Neural progenitor cell (in vitro differentiated cells): Measurements from ENCODE around the gene EFCAB8. TPM values are rescaled to one million over a fixed set of nuclear protein-coding genes. Genes with fewer than 3 reads are reported as not detected.

Experiments used
- DNase-seq: peaks from one replicate; pipeline ENCODE4 v3.0.0-alpha.2; 2016; ENCODE audit warnings: low spot score
- H2AFZ ChIP-seq: fragments of 200-600 bp; sonication (generic); replicated peaks from 2 replicates; pipeline ENCODE4 v1.6.1; 2016; ENCODE audit warnings: antibody characterized with exemption
- H3F3A ChIP-seq: fragments of 200-600 bp; sonication (generic); 2 replicates; pipeline ENCODE4 v1.6.1; 2016; ENCODE audit warnings: antibody characterized with exemption, low read depth
- H3K27ac ChIP-seq: fragments of 200-600 bp; sonication (generic); 2 replicates; pipeline ENCODE4 v1.5.1; 2016; ENCODE audit warnings: mild to moderate bottlenecking
- H3K27me3 ChIP-seq: fragments of 200-600 bp; sonication (generic); 2 replicates; pipeline ENCODE4 v1.6.1; 2016; ENCODE audit warnings: mild to moderate bottlenecking, moderate library complexity
- H3K36me3 ChIP-seq: fragments of 200-600 bp; sonication (generic); 2 replicates; pipeline ENCODE4 v1.5.1; 2016
- H3K4me1 ChIP-seq: fragments of 200-600 bp; sonication (generic); 2 replicates; pipeline ENCODE4 v1.6.1; 2016; ENCODE audit warnings: mixed run types
- H3K4me2 ChIP-seq: fragments of 200-600 bp; sonication (generic); 2 replicates; pipeline ENCODE4 v1.6.1; 2016
- H3K4me3 ChIP-seq: fragments of 200-600 bp; sonication (generic); 2 replicates; pipeline ENCODE4 v1.5.1; 2016
- H3K79me2 ChIP-seq: fragments of 200-600 bp; sonication (generic); 2 replicates; pipeline ENCODE4 v1.6.1; 2016; ENCODE audit warnings: low read depth
- H3K9ac ChIP-seq: fragments of 200-600 bp; sonication (generic); 2 replicates; pipeline ENCODE4 v1.6.1; 2016
- H3K9me3 ChIP-seq: fragments of 200-600 bp; sonication (generic); 2 replicates; pipeline ENCODE4 v1.5.1; 2016; ENCODE audit warnings: low read depth
- H4K20me1 ChIP-seq: fragments of 200-600 bp; sonication (generic); 2 replicates; pipeline ENCODE4 v1.6.1; 2016; ENCODE audit warnings: low read depth
- H3K27ac Mint-ChIP-seq: 3 replicates; pipeline ENCODE4 v1.8.0; 2021; ENCODE audit warnings: mixed read lengths
- H3K27me3 Mint-ChIP-seq: 2 replicates; pipeline ENCODE4 v1.8.0; 2022; ENCODE audit warnings: low read depth, mild to moderate bottlenecking, inconsistent platforms, moderate library complexity, mixed read lengths; ENCODE audit not compliant: insufficient read depth
- H3K36me3 Mint-ChIP-seq: 3 replicates; pipeline ENCODE4 v1.8.0; 2021; ENCODE audit warnings: mixed read lengths
- H3K4me1 Mint-ChIP-seq: 3 replicates; pipeline ENCODE4 v1.8.0; 2021; ENCODE audit warnings: mixed read lengths
- H3K4me3 Mint-ChIP-seq: 3 replicates; pipeline ENCODE4 v1.8.0; 2021; ENCODE audit warnings: mild to moderate bottlenecking, moderate library complexity, mixed read lengths
- H3K9me3 Mint-ChIP-seq: 3 replicates; pipeline ENCODE4 v1.8.0; 2020; ENCODE audit warnings: mixed read lengths
- EZH2 ChIP-seq: fragments of 200-600 bp; sonication (generic); IDR thresholded peaks from 2 replicates; pipeline ENCODE4 v1.6.1; 2017; ENCODE audit warnings: antibody characterized with exemption, mild to moderate bottlenecking, moderate library complexity
- EZH2phosphoT487 ChIP-seq: fragments of 200-600 bp; sonication (generic); IDR thresholded peaks from 2 replicates; pipeline ENCODE4 v1.6.1; 2017; ENCODE audit warnings: antibody characterized with exemption
- total RNA-seq: library from RNA; depleted of rRNA; stranded (reverse); fragments of >200 nt; gene quantifications from 2 replicates; pipeline ENCODE4 v1.2.3, GENCODE V29; 2015; ENCODE audit warnings: low replicate concordance
- TF ChIP-seq, protein P1 (sequence below): fragments of 200-600 bp; sonication (generic); IDR thresholded peaks from 2 replicates; pipeline ENCODE4 v1.5.1; 2017; ENCODE audit warnings: antibody characterized with exemption, mild to moderate bottlenecking

The EFCAB8 gene
- total RNA-seq, 1 donor from 2014 or later = not detected

DNA sequence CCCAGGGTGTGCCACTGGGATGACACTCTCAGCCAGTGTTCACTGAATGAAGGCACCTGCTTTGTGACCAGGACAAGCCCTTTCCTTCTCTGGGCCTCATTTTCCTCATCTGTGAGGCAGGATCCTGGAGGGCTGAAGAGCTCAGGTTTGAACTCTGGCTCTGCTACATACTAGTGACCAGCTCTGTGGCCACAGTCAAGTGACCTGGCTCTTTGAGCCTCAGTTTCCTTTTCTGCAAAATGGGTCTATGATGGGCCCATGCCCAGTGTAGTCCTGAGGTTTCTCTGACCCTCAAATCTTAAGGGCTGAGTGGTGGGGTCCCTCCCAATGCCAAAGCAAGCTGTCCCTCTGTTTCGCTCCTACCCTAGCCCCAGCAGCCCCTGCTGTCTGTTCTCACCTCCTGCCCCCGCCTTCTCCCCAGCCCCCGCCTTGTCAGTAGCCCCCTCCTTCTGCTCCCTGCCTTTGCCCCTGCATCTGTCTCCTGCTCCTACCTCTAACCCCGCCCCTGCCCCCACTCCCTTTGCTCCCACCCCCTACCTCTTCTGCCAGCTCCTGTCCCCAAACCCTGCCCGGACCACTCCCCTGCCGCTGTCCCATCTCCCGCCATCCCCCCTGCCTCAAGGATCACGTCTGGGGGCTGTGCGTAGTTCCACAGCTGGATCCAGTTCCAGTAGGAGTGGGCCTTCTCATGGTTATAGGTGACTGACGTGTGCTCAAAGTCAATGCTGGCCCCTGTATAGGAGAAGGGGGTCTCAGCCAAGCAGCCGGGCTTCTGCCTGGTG is 128.5 kb downstream of the EFCAB8 start:
- Histone ChIP-seq H3F3A (no peaks in the 10 kb centered on the region), H3K27ac (no peak overlapping the region), H3K9me3 (no peaks in the 10 kb centered on the region), H2AFZ (no peak overlapping the region), H3K4me2 (no peak overlapping the region), H3K9ac (no peak overlapping the region), H3K79me2 (no peaks in the 10 kb centered on the region), H4K20me1 (no peaks in the 10 kb centered on the region), H3K4me3 (no peak overlapping the region), H3K4me1 (no peaks in the 10 kb centered on the region), H3K36me3 (no peaks in the 10 kb centered on the region), H3K27me3 (no peaks in the 10 kb centered on the region)
- H3K27me3 Mint-ChIP-seq = peaks cover 13% of the 10 kb centered on the region
- peaks cover 3% of the 10 kb centered on the region for H3K4me1 Mint-ChIP-seq
- no peaks in the 10 kb centered on the region for H3K9me3 Mint-ChIP-seq
- TF ChIP-seq, protein P1, sequence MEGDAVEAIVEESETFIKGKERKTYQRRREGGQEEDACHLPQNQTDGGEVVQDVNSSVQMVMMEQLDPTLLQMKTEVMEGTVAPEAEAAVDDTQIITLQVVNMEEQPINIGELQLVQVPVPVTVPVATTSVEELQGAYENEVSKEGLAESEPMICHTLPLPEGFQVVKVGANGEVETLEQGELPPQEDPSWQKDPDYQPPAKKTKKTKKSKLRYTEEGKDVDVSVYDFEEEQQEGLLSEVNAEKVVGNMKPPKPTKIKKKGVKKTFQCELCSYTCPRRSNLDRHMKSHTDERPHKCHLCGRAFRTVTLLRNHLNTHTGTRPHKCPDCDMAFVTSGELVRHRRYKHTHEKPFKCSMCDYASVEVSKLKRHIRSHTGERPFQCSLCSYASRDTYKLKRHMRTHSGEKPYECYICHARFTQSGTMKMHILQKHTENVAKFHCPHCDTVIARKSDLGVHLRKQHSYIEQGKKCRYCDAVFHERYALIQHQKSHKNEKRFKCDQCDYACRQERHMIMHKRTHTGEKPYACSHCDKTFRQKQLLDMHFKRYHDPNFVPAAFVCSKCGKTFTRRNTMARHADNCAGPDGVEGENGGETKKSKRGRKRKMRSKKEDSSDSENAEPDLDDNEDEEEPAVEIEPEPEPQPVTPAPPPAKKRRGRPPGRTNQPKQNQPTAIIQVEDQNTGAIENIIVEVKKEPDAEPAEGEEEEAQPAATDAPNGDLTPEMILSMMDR = no peak
- no peak for TF ChIP-seq EZH2
- no peak for TF ChIP-seq EZH2phosphoT487
- no peak for DNase-seq
- no peaks in the 10 kb centered on the region for H3K36me3 Mint-ChIP-seq
- no peak overlapping the region for H3K27ac Mint-ChIP-seq
- H3K4me3 Mint-ChIP-seq = no peak overlapping the region

DNA sequence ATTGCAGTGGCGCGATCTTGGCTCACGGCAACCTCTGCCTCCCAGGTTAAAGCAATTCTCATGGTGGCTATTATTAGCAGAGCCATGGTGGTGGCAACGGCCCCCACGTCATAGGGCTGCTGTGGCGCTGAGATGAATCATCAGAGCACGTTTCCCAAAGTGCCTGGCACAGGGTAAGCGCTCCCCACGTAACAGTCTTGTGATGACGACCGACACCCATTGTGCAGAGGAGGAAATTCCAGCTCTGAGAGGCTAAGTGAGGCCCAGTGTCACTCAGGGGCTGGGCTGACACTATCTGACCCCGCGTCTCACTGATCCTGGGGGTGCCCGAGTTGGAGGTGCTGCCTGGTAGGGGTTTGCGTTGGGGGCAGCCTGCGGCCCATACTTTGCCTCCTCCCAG is 129.3 kb downstream of the EFCAB8 start:
- no peaks in the 10 kb centered on the region for H4K20me1 ChIP-seq
- TF ChIP-seq EZH2 (no peak), EZH2phosphoT487 (no peak)
- TF ChIP-seq, protein P1 = no peak
- H3K4me1 ChIP-seq = no peaks in the 10 kb centered on the region
- Mint-ChIP-seq H3K27ac (no peak overlapping the region), H3K4me1 (peaks cover 3% of the 10 kb centered on the region), H3K27me3 (peaks cover 13% of the 10 kb centered on the region), H3K9me3 (no peaks in the 10 kb centered on the region), H3K4me3 (no peak overlapping the region), H3K36me3 (no peaks in the 10 kb centered on the region)
- H3K36me3 ChIP-seq = no peaks in the 10 kb centered on the region
- no peak for DNase-seq
- H3K9ac ChIP-seq = no peak overlapping the region
- no peak overlapping the region for H3K27ac ChIP-seq
- no peak overlapping the region for H2AFZ ChIP-seq
- no peaks in the 10 kb centered on the region for H3K27me3 ChIP-seq
- H3K9me3 ChIP-seq = no peaks in the 10 kb centered on the region
- H3K4me3 ChIP-seq = no peak overlapping the region
- no peak overlapping the region for H3K4me2 ChIP-seq
- H3F3A ChIP-seq = no peaks in the 10 kb centered on the region
- H3K79me2 ChIP-seq = no peaks in the 10 kb centered on the region

DNA sequence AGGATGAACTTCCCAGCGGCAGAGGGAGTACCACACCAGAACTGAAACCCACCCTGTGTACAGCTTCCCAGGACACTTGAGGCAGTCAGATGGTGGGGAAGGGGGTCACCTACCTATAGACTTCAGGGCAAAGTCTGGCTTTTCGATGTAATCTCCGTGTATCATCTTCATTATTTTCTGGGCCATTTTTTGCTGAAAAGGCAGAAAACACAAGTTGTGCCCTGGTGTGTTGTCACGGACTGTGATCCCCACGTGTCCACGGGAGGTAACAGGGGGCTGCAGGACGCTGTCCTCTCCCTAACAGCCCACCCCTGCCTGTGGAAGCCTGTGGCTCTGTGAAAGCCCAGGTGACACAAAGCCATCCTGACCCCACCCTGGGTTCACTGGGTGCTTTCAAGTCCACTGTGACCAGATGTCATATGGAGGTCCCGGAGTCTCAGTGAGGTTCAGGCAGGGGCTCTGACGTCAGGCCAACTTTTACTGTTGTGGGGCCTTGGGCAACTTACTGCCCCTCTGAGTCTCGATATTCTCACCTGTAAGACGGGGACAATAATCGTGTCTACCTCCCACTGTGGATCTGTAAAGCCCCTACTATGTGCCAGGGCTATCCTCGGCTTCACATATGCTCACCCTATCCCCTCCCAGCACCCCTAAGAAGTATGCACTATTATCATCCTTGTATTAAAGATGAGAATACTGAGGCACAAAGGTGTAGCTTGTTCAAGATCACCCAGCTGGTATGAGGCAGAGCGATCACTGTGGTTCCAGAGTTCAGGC is 131.0 kb downstream of the EFCAB8 start:
- H3K36me3 ChIP-seq = no peaks in the 10 kb centered on the region
- Mint-ChIP-seq H3K36me3 (no peaks in the 10 kb centered on the region), H3K9me3 (peaks cover 2% of the 10 kb centered on the region), H3K27me3 (peaks cover 8% of the 10 kb centered on the region), H3K4me1 (peaks cover 3% of the 10 kb centered on the region), H3K4me3 (no peak overlapping the region), H3K27ac (no peak overlapping the region)
- H3K4me2 ChIP-seq = no peak overlapping the region
- H2AFZ ChIP-seq = no peak overlapping the region
- no peaks in the 10 kb centered on the region for H3K9me3 ChIP-seq
- TF ChIP-seq EZH2phosphoT487 = no peak
- no peak overlapping the region for H3K9ac ChIP-seq
- no peaks in the 10 kb centered on the region for H4K20me1 ChIP-seq
- H3K27ac ChIP-seq = no peak overlapping the region
- H3K79me2 ChIP-seq = no peaks in the 10 kb centered on the region
- H3F3A ChIP-seq = no peaks in the 10 kb centered on the region
- H3K4me3 ChIP-seq = no peak overlapping the region
- H3K27me3 ChIP-seq = no peaks in the 10 kb centered on the region
- no peaks in the 10 kb centered on the region for H3K4me1 ChIP-seq
- DNase-seq = no peak

DNA sequence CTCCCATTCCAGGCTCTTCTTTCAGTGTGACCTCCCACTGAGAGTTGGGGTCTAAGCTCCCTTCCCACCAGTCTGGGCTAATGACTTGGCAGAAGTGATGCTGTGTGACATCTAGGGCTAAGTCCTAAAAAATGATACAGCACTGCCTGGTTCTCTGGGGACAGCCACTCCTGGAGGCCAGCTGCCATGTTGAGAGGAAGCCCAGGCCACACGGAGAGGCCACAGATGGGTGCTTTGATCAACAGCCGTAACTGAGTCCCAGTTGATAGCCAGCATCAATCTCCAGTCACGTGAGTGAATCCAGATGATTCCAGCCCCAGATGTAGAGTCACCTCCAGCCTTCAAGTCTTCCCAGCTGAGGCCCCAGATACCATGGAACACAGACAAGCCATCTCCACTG is 131.7 kb downstream of the EFCAB8 start:
- H3K4me3 ChIP-seq = no peak overlapping the region
- no peak overlapping the region for H3K27ac ChIP-seq
- H3K9ac ChIP-seq = no peak overlapping the region
- no peaks in the 10 kb centered on the region for H3K79me2 ChIP-seq
- H3K9me3 Mint-ChIP-seq = peaks cover 7% of the 10 kb centered on the region
- H3K36me3 ChIP-seq = no peaks in the 10 kb centered on the region
- no peaks in the 10 kb centered on the region for H3K36me3 Mint-ChIP-seq
- no peak overlapping the region for H3K4me2 ChIP-seq
- H3K27me3 Mint-ChIP-seq = peaks cover 6% of the 10 kb centered on the region
- no peaks in the 10 kb centered on the region for H4K20me1 ChIP-seq
- H3K27me3 ChIP-seq = no peaks in the 10 kb centered on the region
- H2AFZ ChIP-seq = no peak overlapping the region
- H3K4me1 ChIP-seq = no peaks in the 10 kb centered on the region
- TF ChIP-seq EZH2 (no peak), EZH2phosphoT487 (no peak)
- DNase-seq = no peak
- H3F3A ChIP-seq = no peaks in the 10 kb centered on the region
- H3K4me3 Mint-ChIP-seq = no peak overlapping the region
- H3K4me1 Mint-ChIP-seq = peaks cover 3% of the 10 kb centered on the region
- H3K27ac Mint-ChIP-seq = no peak overlapping the region
- no peaks in the 10 kb centered on the region for H3K9me3 ChIP-seq
